HCEC 1CT (cell line): Measurements from ENCODE around the gene LRPAP1.
A peak's percentile ranks its signal among the peaks of the same experiment; 100 is the strongest.
"Not testable (repeated sequence)": the region's sequence is repeated elsewhere in the genome, so short reads cannot be mapped to it uniquely, and the experiment has no call there.

Experiments
- DNase-seq: peaks from one replicate; pipeline ENCODE4 v3.0.0-alpha.2; 2017

LRPAP1 gene

GRCh38 chr4:3531879-3532750 is at the start of gene LRPAP1:
Gene LRPAP1 (minus strand): TSS chr4:3532422. CDS start chr4:3532412, 10 bp downstream.
- DNase-seq = peak; percentile 65

- DNase-seq = not testable (repeated sequence)
These were observed 49.3 kb upstream of the LRPAP1 start for GRCh38 chr4:3581334-3582090.

GRCh38 chr4:3580859-3581258 is 48.6 kb upstream of the LRPAP1 start:
- not testable (repeated sequence) for DNase-seq

- not testable (repeated sequence) for DNase-seq
These were observed 46.4 kb upstream of the LRPAP1 start for GRCh38 chr4:3578527-3579144.

GRCh38 chr4:3578052-3578451 is 45.8 kb upstream of the LRPAP1 start:
- DNase-seq = not testable (repeated sequence)

- DNase-seq = not testable (repeated sequence)
These were observed 45.1 kb upstream of the LRPAP1 start for GRCh38 chr4:3577208-3577892.

- DNase-seq = not testable (repeated sequence)
These were observed 44.4 kb upstream of the LRPAP1 start for GRCh38 chr4:3576533-3577207.

- not testable (repeated sequence) for DNase-seq
These were observed 43.5 kb upstream of the LRPAP1 start for GRCh38 chr4:3575426-3576369.

GRCh38 chr4:3574865-3575264 is 42.6 kb upstream of the LRPAP1 start:
- not testable (repeated sequence) for DNase-seq

GRCh38 chr4:3574346-3574745 is 42.1 kb upstream of the LRPAP1 start:
- not testable (repeated sequence) for DNase-seq

GRCh38 chr4:3573131-3573530 is 40.9 kb upstream of the LRPAP1 start:
- DNase-seq = no peak

GRCh38 chr4:3572363-3572762 is 40.1 kb upstream of the LRPAP1 start:
- DNase-seq = no peak

GRCh38 chr4:3571921-3572320 is 39.7 kb upstream of the LRPAP1 start:
- no peak for DNase-seq

GRCh38 chr4:3570923-3571322 is 38.7 kb upstream of the LRPAP1 start:
- not testable (repeated sequence) for DNase-seq

GRCh38 chr4:3569611-3570010 is 37.4 kb upstream of the LRPAP1 start:
- DNase-seq = not testable (repeated sequence)

- DNase-seq = not testable (repeated sequence)
These were observed 34.5 kb upstream of the LRPAP1 start for GRCh38 chr4:3566701-3567100.

- not testable (repeated sequence) for DNase-seq
These were observed 34.1 kb upstream of the LRPAP1 start for GRCh38 chr4:3566301-3566700.

GRCh38 chr4:3564948-3565347 is 32.7 kb upstream of the LRPAP1 start:
- not testable (repeated sequence) for DNase-seq

GRCh38 chr4:3563403-3563802 is 31.2 kb upstream of the LRPAP1 start:
- DNase-seq = no peak

GRCh38 chr4:3562127-3562526 is 29.9 kb upstream of the LRPAP1 start:
- not testable (repeated sequence) for DNase-seq

- not testable (repeated sequence) for DNase-seq
These were observed 28.2 kb upstream of the LRPAP1 start for GRCh38 chr4:3560465-3560864.
